Karpas-422 (cell line): ENCODE measurements around the gene HLA-DRA. TPM values are rescaled to one million over a fixed set of nuclear protein-coding genes. Genes with fewer than 3 reads are reported as not detected.
A peak's percentile ranks its signal among the peaks of the same experiment; 100 is the strongest.
"Not testable (repeated sequence)": the region's sequence is repeated elsewhere in the genome, so short reads cannot be mapped to it uniquely, and the experiment has no call there.

Experiments used
- DNase-seq: peaks from one replicate; pipeline ENCODE4 v3.0.0-alpha.2; 2015
- H2AFZ ChIP-seq: fragments of 200-600 bp; sonication (generic); 2 replicates; pipeline ENCODE4 v1.6.1; 2014; ENCODE audit warnings: antibody characterized with exemption, low read length, mixed read lengths
- H3K27ac ChIP-seq: fragments of 200-600 bp; sonication (generic); 2 replicates; pipeline ENCODE4 v1.5.1; 2014; ENCODE audit warnings: mild to moderate bottlenecking, low read length, moderate library complexity
- H3K27me3 ChIP-seq: fragments of 200-600 bp; sonication (generic); 2 replicates; pipeline ENCODE4 v1.6.1; 2014; ENCODE audit warnings: low read length, mixed read lengths
- H3K36me3 ChIP-seq: fragments of 200-600 bp; sonication (generic); 2 replicates; pipeline ENCODE4 v1.6.1; 2014; ENCODE audit warnings: low read length, mixed read lengths; ENCODE audit not compliant: insufficient read depth
- H3K4me1 ChIP-seq: fragments of 200-600 bp; sonication (generic); 2 replicates; pipeline ENCODE4 v1.6.1; 2014; ENCODE audit warnings: mild to moderate bottlenecking, low read length, mixed read lengths
- H3K4me2 ChIP-seq: fragments of 200-600 bp; sonication (generic); 2 replicates; pipeline ENCODE4 v1.6.1; 2014; ENCODE audit warnings: low read length, low read depth, mild to moderate bottlenecking; ENCODE audit not compliant: poor library complexity, severe bottlenecking
- H3K4me3 ChIP-seq: fragments of 200-600 bp; sonication (generic); 2 replicates; pipeline ENCODE4 v1.5.1; 2014; ENCODE audit warnings: mild to moderate bottlenecking, antibody characterized with exemption, low read length, mixed read lengths
- H3K79me2 ChIP-seq: fragments of 200-600 bp; sonication (generic); 2 replicates; pipeline ENCODE4 v1.6.1; 2014; ENCODE audit warnings: mild to moderate bottlenecking, low read length, mixed read lengths
- H3K9ac ChIP-seq: fragments of 200-600 bp; sonication (generic); 2 replicates; pipeline ENCODE4 v1.6.0; 2014; ENCODE audit warnings: low read length
- H3K9me2 ChIP-seq: fragments of 200-600 bp; sonication (generic), shearing (Covaris generic); replicated peaks from 2 replicates; pipeline ENCODE4 v1.6.0; 2014; ENCODE audit warnings: mild to moderate bottlenecking, low read length, moderate library complexity; ENCODE audit not compliant: insufficient read depth
- H3K9me3 ChIP-seq: fragments of 300-700, 200-600 bp; sonication (generic); 2 replicates; pipeline ENCODE4 v1.6.1; 2014; ENCODE audit warnings: low read length, mixed read lengths
- H4K20me1 ChIP-seq: fragments of 200-600 bp; sonication (generic); 2 replicates; pipeline ENCODE4 v1.6.1; 2014; ENCODE audit warnings: mild to moderate bottlenecking, antibody characterized with exemption, low read length, low read depth; ENCODE audit not compliant: insufficient read depth
- total RNA-seq: library from RNA; depleted of rRNA; stranded (reverse); fragments of >200 nt; shearing (Covaris generic); gene quantifications from 2 replicates; pipeline ENCODE4 v1.2.3, GENCODE V29; 2014; ENCODE audit warnings: low replicate concordance

HLA-DRA gene
- total RNA-seq, 1 experiment from 2014 or later = 1,934 TPM

GRCh38 chr6:32449088-32449736 lies 9.5 kb downstream of the HLA-DRA start:
- no peak for DNase-seq
- 0 out of 2 replicates have a peak, but pooled peaks cover 2% of the 10 kb centered on the region for H4K20me1 ChIP-seq
- no peak overlapping the region for H3K4me3 ChIP-seq
- H3K9me2 ChIP-seq = no peaks in the 10 kb centered on the region
- no peak overlapping the region for H3K9ac ChIP-seq
- no peak overlapping the region for H3K4me2 ChIP-seq
- H3K27ac ChIP-seq = no peak overlapping the region
- H3K27me3 ChIP-seq = no peaks in the 10 kb centered on the region
- no peaks in the 10 kb centered on the region for H3K9me3 ChIP-seq
- no peaks in the 10 kb centered on the region for H3K79me2 ChIP-seq
- H3K4me1 ChIP-seq = peaks cover 15% of the 10 kb centered on the region
- H3K36me3 ChIP-seq = peaks cover 9% of the 10 kb centered on the region
- no peak overlapping the region for H2AFZ ChIP-seq

GRCh38 chr6:32457054-32457453 lies 17.4 kb downstream of the HLA-DRA start:
- peak; percentile 26 for DNase-seq
- H3K9ac ChIP-seq = no peak overlapping the region
- no peaks in the 10 kb centered on the region for H3K27me3 ChIP-seq
- no peaks in the 10 kb centered on the region for H4K20me1 ChIP-seq
- H3K27ac ChIP-seq = no peak overlapping the region
- no peaks in the 10 kb centered on the region for H3K9me3 ChIP-seq
- no peaks in the 10 kb centered on the region for H3K36me3 ChIP-seq
- peaks cover 6% of the 10 kb centered on the region; the same call in 1 of the 2 replicates for H3K4me1 ChIP-seq
- H2AFZ ChIP-seq = no peak overlapping the region
- H3K79me2 ChIP-seq = no peaks in the 10 kb centered on the region
- no peak overlapping the region for H3K4me3 ChIP-seq
- no peak overlapping the region for H3K4me2 ChIP-seq
- no peaks in the 10 kb centered on the region for H3K9me2 ChIP-seq

- no peak overlapping the region for H3K27ac ChIP-seq
- no peaks in the 10 kb centered on the region for H3K79me2 ChIP-seq
- peaks cover 14% of the 10 kb centered on the region for H3K4me1 ChIP-seq
- DNase-seq = no peak
- peak overlapping the region; percentile 39 for H3K4me2 ChIP-seq
- peak overlapping the region; percentile 10; the same call in 1 of the 2 replicates for H3K4me3 ChIP-seq
- peak overlapping the region; percentile 39 for H3K9ac ChIP-seq
- no peaks in the 10 kb centered on the region for H3K9me2 ChIP-seq
- peak overlapping the region; percentile 33; the same call in 1 of the 2 replicates for H2AFZ ChIP-seq
- H3K9me3 ChIP-seq = no peaks in the 10 kb centered on the region
- H3K27me3 ChIP-seq = no peaks in the 10 kb centered on the region
- no peaks in the 10 kb centered on the region for H3K36me3 ChIP-seq
- H4K20me1 ChIP-seq = no peaks in the 10 kb centered on the region
These were observed 20.2 kb downstream of the HLA-DRA start for GRCh38 chr6:32459781-32460424.

GRCh38 chr6:32460528-32460927 lies 20.8 kb downstream of the HLA-DRA start:
- no peaks in the 10 kb centered on the region for H3K36me3 ChIP-seq
- H3K9me3 ChIP-seq = no peaks in the 10 kb centered on the region
- no peaks in the 10 kb centered on the region for H4K20me1 ChIP-seq
- H3K79me2 ChIP-seq = no peaks in the 10 kb centered on the region
- peak; percentile 71 for DNase-seq
- peaks cover 14% of the 10 kb centered on the region for H3K4me1 ChIP-seq
- peak overlapping the region; percentile 39 for H3K4me2 ChIP-seq
- no peak overlapping the region for H2AFZ ChIP-seq
- no peaks in the 10 kb centered on the region for H3K27me3 ChIP-seq
- H3K9me2 ChIP-seq = no peaks in the 10 kb centered on the region
- no peak overlapping the region for H3K9ac ChIP-seq
- 0 out of 2 replicates have a peak overlapping the region, but pooled peaks have one; percentile 10 for H3K4me3 ChIP-seq
- H3K27ac ChIP-seq = no peak overlapping the region

GRCh38 chr6:32461493-32461892 lies 21.8 kb downstream of the HLA-DRA start:
- H3K9me2 ChIP-seq = no peaks in the 10 kb centered on the region
- H3K79me2 ChIP-seq = no peaks in the 10 kb centered on the region
- H3K9me3 ChIP-seq = no peaks in the 10 kb centered on the region
- H4K20me1 ChIP-seq = no peaks in the 10 kb centered on the region
- H3K9ac ChIP-seq = no peak overlapping the region
- no peaks in the 10 kb centered on the region for H3K36me3 ChIP-seq
- no peak for DNase-seq
- peaks cover 14% of the 10 kb centered on the region for H3K4me1 ChIP-seq
- no peaks in the 10 kb centered on the region for H3K27me3 ChIP-seq
- no peak overlapping the region for H3K4me3 ChIP-seq
- no peak overlapping the region for H3K27ac ChIP-seq
- no peak overlapping the region for H2AFZ ChIP-seq
- H3K4me2 ChIP-seq = no peak overlapping the region

- H3K79me2 ChIP-seq = no peaks in the 10 kb centered on the region
- H3K9ac ChIP-seq = no peak overlapping the region
- no peak overlapping the region for H3K4me2 ChIP-seq
- no peak for DNase-seq
- no peaks in the 10 kb centered on the region for H3K9me3 ChIP-seq
- no peaks in the 10 kb centered on the region for H3K36me3 ChIP-seq
- H3K27me3 ChIP-seq = no peaks in the 10 kb centered on the region
- H3K27ac ChIP-seq = no peak overlapping the region
- H3K9me2 ChIP-seq = no peaks in the 10 kb centered on the region
- no peak overlapping the region for H3K4me3 ChIP-seq
- H3K4me1 ChIP-seq = peaks cover 14% of the 10 kb centered on the region
- no peaks in the 10 kb centered on the region for H4K20me1 ChIP-seq
- no peak overlapping the region for H2AFZ ChIP-seq
These were observed 22.9 kb downstream of the HLA-DRA start for GRCh38 chr6:32462609-32463008.

- not testable (repeated sequence) for H3K9me3 ChIP-seq, H3K36me3 ChIP-seq, H3K4me2 ChIP-seq
These were observed 28.2 kb downstream of the HLA-DRA start for GRCh38 chr6:32467743-32468503.

GRCh38 chr6:32472781-32473375 lies 33.2 kb downstream of the HLA-DRA start:
- Histone ChIP-seq H3K27me3 (no peaks in the 10 kb centered on the region), H3K4me3 (peak overlapping the region; percentile 59; the same call in 1 of the 2 replicates), H3K9me3 (no peaks in the 10 kb centered on the region), H3K36me3 (no peaks in the 10 kb centered on the region), H3K4me1 (peaks cover 14% of the 10 kb centered on the region), H3K27ac (no peak overlapping the region), H3K4me2 (peak overlapping the region; percentile 68), H3K79me2 (no peaks in the 10 kb centered on the region), H2AFZ (peak overlapping the region; percentile 97), H4K20me1 (no peaks in the 10 kb centered on the region), H3K9me2 (no peaks in the 10 kb centered on the region), H3K9ac (peak overlapping the region; percentile 59)
- DNase-seq = no peak

More at GRCh38 chr6:32467743-32468503, 28.2 kb downstream of the HLA-DRA start:
- H3K4me1 ChIP-seq, H3K4me3 ChIP-seq, H3K27ac ChIP-seq, H3K9me2 ChIP-seq, DNase-seq, H3K27me3 ChIP-seq, H2AFZ ChIP-seq, H3K9ac ChIP-seq, H3K79me2 ChIP-seq, H4K20me1 ChIP-seq: not testable (repeated sequence)
